ENCODE measurements around the gene MYMX.

Gene MYMX

DNA sequence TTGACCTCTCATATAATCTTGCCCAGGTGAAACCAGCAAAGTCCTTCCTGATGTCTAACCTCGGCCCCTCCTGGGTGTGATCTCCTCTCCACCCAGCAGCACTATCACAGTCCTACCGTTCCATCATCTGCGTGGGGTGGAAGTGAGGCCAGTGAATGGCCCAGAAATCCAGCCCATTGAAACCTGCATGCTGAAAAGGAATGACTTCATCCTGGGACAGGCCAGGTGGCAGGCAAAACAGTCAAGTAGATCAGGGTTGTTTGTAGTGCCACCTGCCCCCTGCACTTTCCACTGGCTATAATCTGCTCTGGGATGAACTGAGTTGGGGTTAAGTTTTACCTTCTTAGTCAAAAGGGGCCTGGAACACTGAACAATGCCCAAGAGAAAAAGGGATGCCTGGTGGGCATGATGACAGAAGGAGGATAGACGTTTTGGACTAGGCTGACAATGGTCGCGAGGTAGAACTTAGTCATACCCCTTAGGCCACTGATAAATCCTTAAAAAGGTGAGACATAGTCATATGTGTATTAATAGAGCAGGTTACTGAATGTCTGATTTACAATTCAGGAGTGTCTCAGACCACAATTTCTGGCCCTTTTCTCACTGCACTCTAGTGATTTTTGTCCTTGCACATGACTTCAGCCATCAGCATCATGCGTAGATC, 22.1 kb downstream of the MYMX start:
- H3K4me1 ChIP-seq (ENCODE audit: low read length) = peaks cover 17% of the 10 kb centered on the region
- peaks cover 12% of the 10 kb centered on the region for H3K36me3 ChIP-seq (replicated peaks; ENCODE audit: low read depth, low read length)
- no peaks in the 10 kb centered on the region for H3K79me2 ChIP-seq (ENCODE audit: low read length)
- no peak overlapping the region for H2AFZ ChIP-seq (ENCODE audit: low read depth, low read length)
- H3K9me3 ChIP-seq (ENCODE audit: insufficient read depth, low read length) = no peaks in the 10 kb centered on the region
- 0 out of 2 replicates have a peak overlapping the region, but pooled peaks have one; percentile 87 for H3K4me2 ChIP-seq (ENCODE audit: low read length)
- H4K20me1 ChIP-seq (ENCODE audit: insufficient read depth, low read length) = peaks cover 3% of the 10 kb centered on the region; the same call in 1 of the 2 replicates
- TF ChIP-seq EZH2phosphoT487 (IDR thresholded peaks at IDR 0.05; ENCODE audit: low read depth) = no peak
- TF ChIP-seq, protein P1, sequence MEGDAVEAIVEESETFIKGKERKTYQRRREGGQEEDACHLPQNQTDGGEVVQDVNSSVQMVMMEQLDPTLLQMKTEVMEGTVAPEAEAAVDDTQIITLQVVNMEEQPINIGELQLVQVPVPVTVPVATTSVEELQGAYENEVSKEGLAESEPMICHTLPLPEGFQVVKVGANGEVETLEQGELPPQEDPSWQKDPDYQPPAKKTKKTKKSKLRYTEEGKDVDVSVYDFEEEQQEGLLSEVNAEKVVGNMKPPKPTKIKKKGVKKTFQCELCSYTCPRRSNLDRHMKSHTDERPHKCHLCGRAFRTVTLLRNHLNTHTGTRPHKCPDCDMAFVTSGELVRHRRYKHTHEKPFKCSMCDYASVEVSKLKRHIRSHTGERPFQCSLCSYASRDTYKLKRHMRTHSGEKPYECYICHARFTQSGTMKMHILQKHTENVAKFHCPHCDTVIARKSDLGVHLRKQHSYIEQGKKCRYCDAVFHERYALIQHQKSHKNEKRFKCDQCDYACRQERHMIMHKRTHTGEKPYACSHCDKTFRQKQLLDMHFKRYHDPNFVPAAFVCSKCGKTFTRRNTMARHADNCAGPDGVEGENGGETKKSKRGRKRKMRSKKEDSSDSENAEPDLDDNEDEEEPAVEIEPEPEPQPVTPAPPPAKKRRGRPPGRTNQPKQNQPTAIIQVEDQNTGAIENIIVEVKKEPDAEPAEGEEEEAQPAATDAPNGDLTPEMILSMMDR (IDR thresholded peaks at IDR 0.05; ENCODE audit: low read depth, low read length) = no peak
- no peak overlapping the region for H3K27ac ChIP-seq (ENCODE audit: low read length)
- H3K9ac ChIP-seq (ENCODE audit: low read length) = 0 out of 2 replicates have a peak overlapping the region, but pooled peaks have one; percentile 71
- H3K27me3 ChIP-seq (ENCODE audit: low read depth, low read length) = no peaks in the 10 kb centered on the region
- no peak overlapping the region; the same call in 1 of the 2 replicates for H3K4me3 ChIP-seq (ENCODE audit: low read length)

DNA sequence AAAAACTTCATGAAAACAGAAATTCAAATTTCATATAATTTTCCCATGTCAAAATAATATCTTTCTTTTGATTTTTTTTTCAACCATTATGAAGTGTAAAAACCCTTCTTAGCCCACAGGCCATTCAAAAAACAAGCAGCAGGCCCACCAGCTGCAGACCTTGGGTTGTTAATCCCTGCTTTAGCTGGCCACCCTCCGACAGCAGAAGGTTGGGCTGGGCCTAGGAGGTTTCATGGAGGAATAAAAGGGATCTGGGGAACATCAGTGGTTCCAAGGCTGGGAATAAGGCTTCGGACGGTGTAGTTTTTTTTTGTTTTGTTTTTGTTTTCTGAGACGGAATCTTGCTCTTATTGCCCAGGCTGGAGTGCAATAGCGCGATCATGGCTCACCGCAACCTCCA, 26.6 kb downstream of the MYMX start:
- Histone ChIP-seq H3K4me2 (ENCODE audit: low read length) (no peak overlapping the region), H3K36me3 (replicated peaks; ENCODE audit: low read depth, low read length) (peaks cover 13% of the 10 kb centered on the region), H3K27ac (ENCODE audit: low read length) (no peak overlapping the region), H2AFZ (ENCODE audit: low read depth, low read length) (no peak overlapping the region), H3K4me3 (ENCODE audit: low read length) (no peak overlapping the region), H3K9me3 (ENCODE audit: insufficient read depth, low read length) (no peaks in the 10 kb centered on the region), H4K20me1 (ENCODE audit: insufficient read depth, low read length) (peaks cover 14% of the 10 kb centered on the region), H3K9ac (ENCODE audit: low read length) (no peak overlapping the region), H3K79me2 (ENCODE audit: low read length) (peaks cover 26% of the 10 kb centered on the region), H3K27me3 (ENCODE audit: low read depth, low read length) (no peaks in the 10 kb centered on the region), H3K4me1 (ENCODE audit: low read length) (peaks cover 15% of the 10 kb centered on the region)
- no peak for TF ChIP-seq EZH2phosphoT487 (IDR thresholded peaks at IDR 0.05; ENCODE audit: low read depth)
- TF ChIP-seq, protein P1 (IDR thresholded peaks at IDR 0.05; ENCODE audit: low read depth, low read length) = no peak

DNA sequence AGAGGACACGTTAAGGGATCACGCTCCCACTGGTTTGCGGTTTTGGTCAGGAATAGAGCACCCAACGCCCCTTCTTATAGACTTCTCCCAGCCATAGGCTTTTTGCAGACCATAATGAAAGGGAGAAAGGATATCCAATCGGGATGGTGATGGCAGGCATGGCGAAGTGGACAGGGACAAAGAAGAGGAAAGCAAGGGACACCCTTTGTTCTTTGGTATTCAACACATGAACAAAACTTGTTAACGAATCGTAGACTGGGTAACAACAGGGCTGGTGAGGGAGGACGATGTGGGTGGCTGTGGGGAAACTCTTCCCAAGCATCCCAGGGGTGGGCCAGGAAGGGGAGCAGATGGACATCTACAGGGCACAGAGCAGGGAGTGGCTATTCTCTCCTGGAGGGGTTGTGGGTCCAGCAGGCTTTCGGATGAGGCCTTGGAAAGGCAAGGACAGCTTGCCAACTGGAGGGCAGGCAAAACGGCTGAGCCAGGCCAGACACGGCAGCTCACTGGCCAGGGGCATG, 28.7 kb downstream of the MYMX start:
- peak overlapping the region; percentile 87 for H3K27ac ChIP-seq (ENCODE audit: low read length)
- H3K4me2 ChIP-seq (ENCODE audit: low read length) = peak overlapping the region; percentile 92
- H3K4me3 ChIP-seq (ENCODE audit: low read length) = peak overlapping the region; percentile 92
- no peaks in the 10 kb centered on the region for H3K9me3 ChIP-seq (ENCODE audit: insufficient read depth, low read length)
- peaks cover 35% of the 10 kb centered on the region for H4K20me1 ChIP-seq (ENCODE audit: insufficient read depth, low read length)
- no peaks in the 10 kb centered on the region for H3K27me3 ChIP-seq (ENCODE audit: low read depth, low read length)
- no peak for TF ChIP-seq EZH2phosphoT487 (IDR thresholded peaks at IDR 0.05; ENCODE audit: low read depth)
- TF ChIP-seq, protein P1 (IDR thresholded peaks at IDR 0.05; ENCODE audit: low read depth, low read length) = no peak
- peaks cover 32% of the 10 kb centered on the region for H3K36me3 ChIP-seq (replicated peaks; ENCODE audit: low read depth, low read length)
- H3K4me1 ChIP-seq (ENCODE audit: low read length) = peaks cover 22% of the 10 kb centered on the region
- H3K9ac ChIP-seq (ENCODE audit: low read length) = peak overlapping the region; percentile 99
- no peak overlapping the region for H2AFZ ChIP-seq (ENCODE audit: low read depth, low read length)
- peaks cover 47% of the 10 kb centered on the region for H3K79me2 ChIP-seq (ENCODE audit: low read length)

DNA sequence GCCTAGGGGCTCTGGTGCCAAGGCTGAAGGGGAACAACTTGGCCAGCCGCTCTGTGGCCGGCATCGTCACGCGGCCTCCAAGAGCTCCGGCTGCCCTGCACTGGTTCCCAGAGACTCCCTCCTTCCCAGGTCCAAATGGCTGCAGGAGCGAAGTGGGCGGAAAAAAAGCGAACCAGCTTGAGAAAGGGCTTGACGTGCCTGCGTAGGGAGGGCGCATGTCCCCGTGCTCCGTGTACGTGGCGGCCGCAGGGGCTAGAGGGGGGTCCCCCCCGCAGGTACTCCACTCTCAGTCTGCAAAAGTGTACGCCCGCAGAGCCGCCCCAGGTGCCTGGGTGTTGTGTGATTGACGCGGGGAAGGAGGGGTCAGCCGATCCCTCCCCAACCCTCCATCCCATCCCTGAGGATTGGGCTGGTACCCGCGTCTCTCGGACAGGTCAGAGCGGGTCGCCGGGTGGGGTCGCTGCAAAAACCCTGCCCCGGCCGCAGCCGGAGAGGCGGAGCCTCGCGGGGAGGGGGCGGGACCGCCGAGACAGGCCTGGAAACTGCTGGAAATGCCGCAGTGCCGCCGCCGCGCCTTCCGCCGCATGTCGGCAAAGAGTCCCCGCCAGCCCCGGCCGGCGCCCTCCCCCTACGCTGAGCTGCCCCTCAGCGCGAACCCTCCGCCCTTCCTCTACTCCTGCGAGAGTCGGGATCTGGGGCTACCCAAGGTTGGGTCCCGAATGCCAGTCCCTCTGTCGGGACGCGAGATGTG, 29.4 kb downstream of the MYMX start:
- Histone ChIP-seq H3K79me2 (ENCODE audit: low read length) (peaks cover 54% of the 10 kb centered on the region), H3K9ac (ENCODE audit: low read length) (peak overlapping the region; percentile 99), H3K4me2 (ENCODE audit: low read length) (peak overlapping the region; percentile 92), H3K4me3 (ENCODE audit: low read length) (peak overlapping the region; percentile 92), H3K4me1 (ENCODE audit: low read length) (peaks cover 22% of the 10 kb centered on the region), H3K27ac (ENCODE audit: low read length) (peak overlapping the region; percentile 87), H2AFZ (ENCODE audit: low read depth, low read length) (peak overlapping the region; percentile 44; the same call in 1 of the 2 replicates), H3K27me3 (ENCODE audit: low read depth, low read length) (no peaks in the 10 kb centered on the region), H3K36me3 (replicated peaks; ENCODE audit: low read depth, low read length) (peaks cover 39% of the 10 kb centered on the region), H3K9me3 (ENCODE audit: insufficient read depth, low read length) (no peaks in the 10 kb centered on the region), H4K20me1 (ENCODE audit: insufficient read depth, low read length) (peaks cover 41% of the 10 kb centered on the region)
- no peak for TF ChIP-seq EZH2phosphoT487 (IDR thresholded peaks at IDR 0.05; ENCODE audit: low read depth)
- TF ChIP-seq, protein P1 (IDR thresholded peaks at IDR 0.05; ENCODE audit: low read depth, low read length) = peak; percentile 67
